ENCODE results near the gene NEURL1B.

The NEURL1B gene

GRCh38 chr5:172640822-172641358 is at the start of gene NEURL1B:
NEURL1B (plus strand) TSS chr5:172641263; CDS start chr5:172641407, 144 bp downstream.
- TF ChIP-seq CTCF (IDR thresholded peaks at IDR 0.05): no peak
- peaks cover 67% of the 10 kb centered on the region for H3K27me3 Mint-ChIP-seq (ENCODE audit: low read depth, poor library complexity)

GRCh38 chr5:172591636-172592035 is 49.4 kb upstream of the NEURL1B start:
- no peak overlapping the region for H3K4me3 Mint-ChIP-seq
- H3K4me1 Mint-ChIP-seq: peaks cover 22% of the 10 kb centered on the region
- H3K27ac Mint-ChIP-seq: no peak overlapping the region
- no peaks in the 10 kb centered on the region for H3K36me3 Mint-ChIP-seq (ENCODE audit: low read depth)
- no peak for DNase-seq
- no peaks in the 10 kb centered on the region for H3K9me3 Mint-ChIP-seq
- peaks cover 35% of the 10 kb centered on the region for H3K27me3 Mint-ChIP-seq (ENCODE audit: low read depth, poor library complexity)
- no peak for TF ChIP-seq CTCF (IDR thresholded peaks at IDR 0.05)

More at GRCh38 chr5:172640822-172641358, at the start of gene NEURL1B:
- Mint-ChIP-seq H3K27ac (no peak within 1 kb of the TSS), H3K4me1 (peaks cover 45% of the 10 kb centered on the region), H3K4me3 (peak within 1 kb of the TSS; percentile 72), H3K36me3 (ENCODE audit: low read depth) (no peaks in the 10 kb centered on the region), H3K9me3 (no peaks in the 10 kb centered on the region)
- DNase-seq: peak; percentile 89

- Mint-ChIP-seq H3K27me3 (ENCODE audit: low read depth, poor library complexity) (peaks cover 27% of the 10 kb centered on the region), H3K27ac (no peak overlapping the region)
Measured at GRCh38 chr5:172592881-172593280, 48.2 kb upstream of the NEURL1B start.

GRCh38 chr5:172593306-172593705 is 47.8 kb upstream of the NEURL1B start:
- H3K4me1 Mint-ChIP-seq: peaks cover 26% of the 10 kb centered on the region
- peaks cover 25% of the 10 kb centered on the region for H3K27me3 Mint-ChIP-seq (ENCODE audit: low read depth, poor library complexity)
- no peaks in the 10 kb centered on the region for H3K9me3 Mint-ChIP-seq
- H3K27ac Mint-ChIP-seq: peak overlapping the region; percentile 28
- no peaks in the 10 kb centered on the region for H3K36me3 Mint-ChIP-seq (ENCODE audit: low read depth)
- H3K4me3 Mint-ChIP-seq: no peak overlapping the region
- DNase-seq: no peak
- no peak for TF ChIP-seq CTCF (IDR thresholded peaks at IDR 0.05)

More at GRCh38 chr5:172592881-172593280, 48.2 kb upstream of the NEURL1B start:
- peaks cover 21% of the 10 kb centered on the region for H3K4me1 Mint-ChIP-seq
- no peak for TF ChIP-seq CTCF (IDR thresholded peaks at IDR 0.05)
- no peak for DNase-seq
- no peaks in the 10 kb centered on the region for H3K9me3 Mint-ChIP-seq
- no peak overlapping the region for H3K4me3 Mint-ChIP-seq
- H3K36me3 Mint-ChIP-seq (ENCODE audit: low read depth): no peaks in the 10 kb centered on the region

- peak overlapping the region; percentile 28 for H3K27ac Mint-ChIP-seq
- no peak for TF ChIP-seq CTCF (IDR thresholded peaks at IDR 0.05)
- no peaks in the 10 kb centered on the region for H3K9me3 Mint-ChIP-seq
- no peaks in the 10 kb centered on the region for H3K36me3 Mint-ChIP-seq (ENCODE audit: low read depth)
- H3K4me1 Mint-ChIP-seq: peaks cover 28% of the 10 kb centered on the region
- DNase-seq: no peak
- peaks cover 25% of the 10 kb centered on the region for H3K27me3 Mint-ChIP-seq (ENCODE audit: low read depth, poor library complexity)
- no peak overlapping the region for H3K4me3 Mint-ChIP-seq
Measured at GRCh38 chr5:172593721-172594235, 47.3 kb upstream of the NEURL1B start.

- Mint-ChIP-seq H3K9me3 (no peaks in the 10 kb centered on the region), H3K4me3 (no peak overlapping the region), H3K27me3 (ENCODE audit: low read depth, poor library complexity) (peaks cover 25% of the 10 kb centered on the region), H3K27ac (no peak overlapping the region), H3K36me3 (ENCODE audit: low read depth) (no peaks in the 10 kb centered on the region), H3K4me1 (peaks cover 28% of the 10 kb centered on the region)
- TF ChIP-seq CTCF (IDR thresholded peaks at IDR 0.05): no peak
- no peak for DNase-seq
Measured at GRCh38 chr5:172594431-172594830, 46.6 kb upstream of the NEURL1B start.

All from nephron progenitor cell (in vitro differentiated cells).